Prostate gland (tissue), 2 donors: ENCODE measurements around the gene EEF1B2. TPM values are rescaled to one million over a fixed set of nuclear protein-coding genes. Genes with fewer than 3 reads are reported as not detected.
"Not testable (repeated sequence)": the region's sequence is repeated elsewhere in the genome, so short reads cannot be mapped to it uniquely, and the experiment has no call there.

Experiments
- DNase-seq: peaks from one replicate; pipeline ENCODE4 v3.0.0-alpha.2; 2019; ENCODE audit warnings: low spot score
- H3K27ac ChIP-seq, 2 donors: fragments of 200-600 bp; sonication (generic); 2 replicates each; pipeline ENCODE4 v1.5.1; 2017 to 2019
- H3K27me3 ChIP-seq: fragments of 200-600 bp; sonication (generic); replicated peaks from 2 replicates; pipeline ENCODE4 v1.5.1; 2019; ENCODE audit not compliant: insufficient read depth
- H3K36me3 ChIP-seq, 2 donors: fragments of 200-600 bp; sonication (generic); 1 replicate in 1 of 2; 2 replicates in 1 of 2; pipeline versions ENCODE4 v1.5.1 to v1.8.1; 2017 to 2019
- H3K4me1 ChIP-seq: fragments of 200-600 bp; sonication (generic); replicated peaks from 2 replicates; pipeline ENCODE4 v1.5.1; 2019
- H3K4me3 ChIP-seq, 2 donors: fragments of 200-600 bp; sonication (generic); 2 replicates each; pipeline ENCODE4 v1.5.1; 2017 to 2019
- H3K9me3 ChIP-seq: fragments of 200-600 bp; sonication (generic); 2 replicates; pipeline ENCODE4 v1.5.1; 2017
- CTCF ChIP-seq, 4 experiments: fragments of 200-600 bp in 2 of 4; fragments of 450-650 bp in 2 of 4; sonication (generic) in 2 of 4; IDR thresholded peaks; 1 replicate in 3 of 4; 2 replicates in 1 of 4; pipeline ENCODE4 v1.5.1; 2016 to 2019; ENCODE audit warnings: antibody characterized with exemption in 4 of 4, mild to moderate bottlenecking in 2 of 4, moderate library complexity in 2 of 4
- POLR2A ChIP-seq: fragments of 450-650 bp; IDR thresholded peaks from one replicate; pipeline ENCODE4 v1.6.1; 2016; ENCODE audit warnings: antibody characterized with exemption, mild to moderate bottlenecking
- POLR2AphosphoS5 ChIP-seq: sonication (generic); formaldehyde crosslinking; IDR thresholded peaks from one replicate; pipeline ENCODE4 v1.6.1; 2017; ENCODE audit warnings: antibody characterized with exemption
- WGBS: methylation state at CpG from one replicate; pipeline ENCODE4 v1.1.5; 2018; 5-methylcytosine and 5-hydroxymethylcytosine counted together
- intact Hi-C: fragments of 100-400 bp; cut with DNase I; formaldehyde crosslinking; loops from one replicate; pipeline ENCODE4 v1.14.2; 2022
- total RNA-seq, 2 donors: library from RNA; depleted of rRNA; stranded (reverse); fragments of >200 nt; gene quantifications; one replicate each; pipeline ENCODE4 v1.1.0, GENCODE V29; 2016

EEF1B2 gene
- total RNA-seq, 2 donors from 2014 or later: 305 to 491 TPM

GRCh38 chr2:206176121-206176520, 16.4 kb downstream of the EEF1B2 start:
- H3K36me3 ChIP-seq: no peaks in the 10 kb centered on the region
- no peaks in the 10 kb centered on the region for H3K27me3 ChIP-seq
- intact Hi-C loops: no loop called here
- H3K4me1 ChIP-seq: no peaks in the 10 kb centered on the region
- H3K27ac ChIP-seq: no peak overlapping the region
- 97% methylated on average over 2 of the region's 2 CpGs for WGBS
- DNase-seq: no peak
- no peak for TF ChIP-seq POLR2A
- TF ChIP-seq POLR2AphosphoS5: no peak
- no peak for TF ChIP-seq CTCF (IDR thresholded peaks at IDR 0.05)
- H3K4me3 ChIP-seq: no peak overlapping the region
- H3K9me3 ChIP-seq: no peaks in the 10 kb centered on the region

- Histone ChIP-seq H3K36me3 (no peaks in the 10 kb centered on the region), H3K27ac (no peak overlapping the region), H3K27me3 (no peaks in the 10 kb centered on the region), H3K9me3 (no peaks in the 10 kb centered on the region), H3K4me3 (no peak overlapping the region), H3K4me1 (no peaks in the 10 kb centered on the region)
- 81% methylated on average over 3 of the region's 3 CpGs for WGBS
- TF ChIP-seq POLR2AphosphoS5 (no peak), CTCF (IDR thresholded peaks at IDR 0.05) (no peak), POLR2A (no peak)
- DNase-seq: no peak
- intact Hi-C loops: no loop called here
These were observed 17.2 kb downstream of the EEF1B2 start for GRCh38 chr2:206176901-206177300.

- WGBS: 91% methylated on average over 6 of the region's 6 CpGs
- H3K4me1 ChIP-seq, H3K4me3 ChIP-seq: not testable (repeated sequence)
These were observed 21.8 kb downstream of the EEF1B2 start for GRCh38 chr2:206181526-206181925.

GRCh38 chr2:206189691-206190090, 30.0 kb downstream of the EEF1B2 start:
- no peaks in the 10 kb centered on the region for H3K9me3 ChIP-seq
- intact Hi-C loops: no loop called here
- no peaks in the 10 kb centered on the region for H3K36me3 ChIP-seq
- H3K27ac ChIP-seq: no peak overlapping the region
- 66% methylated on average over 3 of the region's 3 CpGs for WGBS
- no peaks in the 10 kb centered on the region for H3K27me3 ChIP-seq
- no peaks in the 10 kb centered on the region for H3K4me1 ChIP-seq
- H3K4me3 ChIP-seq: no peak overlapping the region
- DNase-seq: no peak
- no peak for TF ChIP-seq POLR2AphosphoS5
- no peak for TF ChIP-seq CTCF (IDR thresholded peaks at IDR 0.05)
- no peak for TF ChIP-seq POLR2A

More at GRCh38 chr2:206181526-206181925, 21.8 kb downstream of the EEF1B2 start:
- DNase-seq, H3K36me3 ChIP-seq, intact Hi-C loops, H3K27me3 ChIP-seq, H3K9me3 ChIP-seq, H3K27ac ChIP-seq: not testable (repeated sequence)

- DNase-seq: no peak
- H3K36me3 ChIP-seq: no peaks in the 10 kb centered on the region
- no peak overlapping the region for H3K27ac ChIP-seq
- TF ChIP-seq POLR2A (no peak), POLR2AphosphoS5 (no peak)
- H3K4me1 ChIP-seq: no peaks in the 10 kb centered on the region
- intact Hi-C loops: no loop called here
- H3K9me3 ChIP-seq: no peaks in the 10 kb centered on the region
- WGBS: 81% methylated on average over 2 of the region's 2 CpGs
- H3K4me3 ChIP-seq: no peak overlapping the region
- no peaks in the 10 kb centered on the region for H3K27me3 ChIP-seq
These were observed 30.4 kb downstream of the EEF1B2 start for GRCh38 chr2:206190111-206190510.

GRCh38 chr2:206190689-206191088, 31.0 kb downstream of the EEF1B2 start:
- 80% methylated on average over 5 of the region's 5 CpGs for WGBS
- no peak for TF ChIP-seq CTCF (IDR thresholded peaks at IDR 0.05)

More at GRCh38 chr2:206190689-206191088, 31.0 kb downstream of the EEF1B2 start:
- Histone ChIP-seq H3K4me1 (no peaks in the 10 kb centered on the region), H3K4me3 (no peak overlapping the region), H3K27ac (no peak overlapping the region), H3K9me3 (no peaks in the 10 kb centered on the region), H3K27me3 (no peaks in the 10 kb centered on the region), H3K36me3 (no peaks in the 10 kb centered on the region)
- no peak for DNase-seq
- intact Hi-C loops: no loop called here
